Activated CD8-positive, alpha-beta memory T cell treated with anti-CD3 and anti-CD28 coated beads, Interleukin-2, amount 10 ng/mL, durations not matched to agents 7 days and 5 days (primary cell): ENCODE data around the gene TPK1. TPM values are rescaled to one million over a fixed set of nuclear protein-coding genes. Genes with fewer than 3 reads are reported as not detected.

Experiments used
- ATAC-seq: fragments of 150-1000 bp; cut with Tn5 transposase; one replicate; pipeline ENCODE4 v1.10.0; 2021; ENCODE audit warnings: moderate library complexity
- CTCF ChIA-PET: fragments of 350-600 bp; sonication (Branson Sonifier 250); formaldehyde crosslinking; loops from one replicate; lab custom pipeline; 2021; ENCODE audit warnings: antibody characterized with exemption; lab: Charles Lee
- DNase-seq: peaks from one replicate; pipeline ENCODE4 v3.0.0-alpha.2; 2020
- H3K27ac Mint-ChIP-seq: one replicate; pipeline ENCODE4 v1.8.0; 2021; ENCODE audit warnings: mild to moderate bottlenecking, mixed read lengths
- H3K27me3 Mint-ChIP-seq: one replicate; pipeline ENCODE4 v1.8.0; 2021; ENCODE audit warnings: mixed read lengths
- H3K36me3 Mint-ChIP-seq: one replicate; pipeline ENCODE4 v1.8.0; 2021; ENCODE audit warnings: mild to moderate bottlenecking, mixed read lengths
- H3K4me1 Mint-ChIP-seq: one replicate; pipeline ENCODE4 v1.8.0; 2021; ENCODE audit warnings: mixed read lengths
- H3K4me3 Mint-ChIP-seq: one replicate; pipeline ENCODE4 v1.8.0; 2021; ENCODE audit warnings: mild to moderate bottlenecking, moderate library complexity, mixed read lengths
- H3K9me3 Mint-ChIP-seq: one replicate; pipeline ENCODE4 v1.8.0; 2022; ENCODE audit warnings: low read depth, mixed read lengths
- total RNA-seq, 2 experiments: library from RNA; stranded (reverse); gene quantifications; one replicate each; pipeline ENCODE4 v1.2.3, GENCODE V29; 2021

TPK1 gene
- 10 to 100 TPM; 13.1 to 15.0 TPM for total RNA-seq

DNA sequence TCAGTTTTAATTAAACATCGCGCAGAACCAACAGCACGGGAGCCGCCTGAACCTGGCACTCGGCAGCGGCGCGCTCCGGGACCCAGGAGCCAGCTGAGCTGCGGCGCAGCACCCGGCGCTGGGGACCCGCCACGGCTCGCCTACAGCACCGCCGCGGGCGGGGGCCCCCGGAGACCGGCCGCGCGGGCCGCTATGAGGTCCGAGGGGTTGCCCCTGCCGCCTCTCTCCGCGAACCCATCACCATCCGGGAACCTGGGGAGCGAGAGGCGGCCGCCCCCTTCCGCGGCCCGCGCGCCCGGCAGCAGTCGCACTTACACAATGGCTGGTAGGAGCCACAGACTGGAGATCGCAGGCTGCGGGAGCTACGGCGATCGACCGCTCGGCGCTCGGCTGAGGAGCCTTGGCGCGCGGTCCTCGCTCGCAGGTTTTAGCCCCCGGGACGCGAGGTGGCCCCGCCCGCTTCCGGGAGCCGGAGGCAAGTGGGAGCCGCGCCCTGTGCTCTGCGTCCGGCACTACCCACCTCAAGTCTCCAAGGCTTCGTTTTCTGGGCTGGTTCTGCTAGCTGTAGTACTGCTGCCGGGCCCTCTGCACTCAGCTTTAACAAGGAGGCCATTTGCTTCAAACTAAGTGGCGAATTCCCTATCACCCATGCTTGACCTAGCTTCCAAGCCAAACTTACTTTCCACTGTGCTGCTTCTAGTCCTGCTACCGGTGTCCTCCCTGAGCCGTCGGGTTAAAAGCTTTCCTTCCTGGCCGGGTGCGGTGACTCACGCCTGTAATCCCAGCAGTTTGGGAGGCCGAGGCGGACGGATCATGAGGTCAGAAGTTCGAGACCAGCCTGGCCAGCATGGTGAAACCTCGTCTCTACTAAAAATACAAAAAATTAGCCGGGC, at the start of gene TPK1:
Gene TPK1, minus strand, starts transcription at position 402 of the 893 bp plus-strand sequence. CDS start 451 bp downstream, outside the sequence.
- peak; percentile 94 for DNase-seq
- ATAC-seq, result peak; percentile 90
- peaks cover 17% of the 10 kb centered on the region for H3K36me3 Mint-ChIP-seq
- H3K27ac Mint-ChIP-seq, result peak within 1 kb of the TSS; percentile 99
- CTCF ChIA-PET, result interaction anchor here (0.7 to 3.1 kb wide), 11 partner anchors 10 to 98 kb away, joined by 3 to 34 read pairs (median 10); no protein-coding TSS in a partner anchor
- no peaks in the 10 kb centered on the region for H3K9me3 Mint-ChIP-seq
- H3K4me1 Mint-ChIP-seq, result peaks cover 30% of the 10 kb centered on the region
- H3K27me3 Mint-ChIP-seq, result no peaks in the 10 kb centered on the region
- peak within 1 kb of the TSS; percentile 93 for H3K4me3 Mint-ChIP-seq

DNA sequence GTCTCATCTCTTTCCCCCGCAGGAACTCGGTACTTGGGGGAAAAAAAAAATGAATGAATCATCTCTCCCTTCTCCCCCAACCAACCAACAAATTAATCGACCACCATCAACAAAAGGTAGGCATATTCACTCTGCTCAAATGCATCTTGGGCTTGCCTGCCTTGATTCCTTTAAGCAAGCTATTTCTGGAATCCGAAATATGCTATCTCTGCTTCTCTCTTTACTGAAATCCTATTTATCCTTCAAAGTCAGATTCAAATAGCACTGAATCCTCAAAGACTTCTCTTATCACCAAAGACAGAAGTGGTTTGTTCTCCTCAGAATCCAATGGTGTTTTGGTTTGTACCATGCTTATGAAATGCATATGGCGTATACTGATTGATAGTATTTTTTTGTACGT, 49.6 kb upstream of the TPK1 start:
- H3K27ac Mint-ChIP-seq, result no peak overlapping the region
- no peak overlapping the region for H3K4me3 Mint-ChIP-seq
- no peaks in the 10 kb centered on the region for H3K9me3 Mint-ChIP-seq
- DNase-seq, result no peak
- no peak for ATAC-seq
- no peaks in the 10 kb centered on the region for H3K27me3 Mint-ChIP-seq
- H3K4me1 Mint-ChIP-seq, result no peaks in the 10 kb centered on the region
- CTCF ChIA-PET, result no interaction called here
- no peaks in the 10 kb centered on the region for H3K36me3 Mint-ChIP-seq

DNA sequence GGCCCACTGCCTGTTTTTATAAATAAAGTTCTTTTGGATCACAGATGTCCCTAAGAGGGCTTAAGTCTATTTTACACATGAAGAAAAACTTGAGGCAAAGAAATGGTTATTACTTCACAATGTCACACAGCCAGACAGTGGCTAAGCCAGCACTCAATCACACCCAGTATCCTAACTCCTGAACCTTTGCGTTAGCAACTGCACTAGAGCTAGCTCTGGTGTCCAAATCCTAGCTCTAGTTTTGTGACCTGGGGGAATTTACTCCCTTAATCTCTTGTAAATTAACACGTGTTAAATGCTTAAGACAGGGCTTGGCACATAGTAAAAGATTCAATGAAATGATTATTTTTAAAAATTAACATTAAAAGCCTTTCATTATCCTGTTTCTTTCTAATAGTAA, 49.0 kb upstream of the TPK1 start:
- Mint-ChIP-seq H3K36me3 (no peaks in the 10 kb centered on the region), H3K9me3 (no peaks in the 10 kb centered on the region), H3K4me3 (no peak overlapping the region), H3K27me3 (no peaks in the 10 kb centered on the region), H3K27ac (no peak overlapping the region), H3K4me1 (no peaks in the 10 kb centered on the region)
- no peak for ATAC-seq
- no peak for DNase-seq
- CTCF ChIA-PET, result no interaction called here

DNA sequence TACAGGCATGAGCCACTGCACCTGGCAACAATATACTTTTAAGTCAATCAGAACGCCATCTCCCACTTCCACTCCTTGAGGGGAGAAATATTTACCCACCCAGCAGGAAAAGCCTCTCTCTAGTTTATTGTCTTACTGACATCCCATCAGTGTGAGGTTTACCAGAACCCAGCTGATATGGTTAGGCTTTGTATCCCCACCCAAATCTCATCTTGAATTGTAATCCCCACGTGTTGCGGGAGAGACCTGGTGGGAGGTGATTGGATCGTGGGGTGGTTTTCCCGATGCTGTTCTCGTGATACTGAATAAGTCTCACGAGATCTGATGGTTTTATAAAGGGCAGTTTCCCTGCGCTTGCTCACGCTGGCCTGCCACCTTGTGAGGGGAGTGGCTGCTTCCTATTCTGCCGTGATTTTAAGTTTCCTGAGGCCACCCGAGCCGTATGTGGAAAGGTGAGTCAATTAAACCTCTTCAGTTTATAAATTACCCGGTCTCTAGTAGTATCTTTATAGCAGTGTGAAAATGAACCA, 37.5 kb upstream of the TPK1 start:
- no peaks in the 10 kb centered on the region for H3K27me3 Mint-ChIP-seq
- no peak overlapping the region for H3K4me3 Mint-ChIP-seq
- DNase-seq (no peak), ATAC-seq (no peak)
- no peaks in the 10 kb centered on the region for H3K36me3 Mint-ChIP-seq
- H3K9me3 Mint-ChIP-seq, result no peaks in the 10 kb centered on the region
- CTCF ChIA-PET, result no interaction called here
- H3K27ac Mint-ChIP-seq, result no peak overlapping the region
- H3K4me1 Mint-ChIP-seq, result no peaks in the 10 kb centered on the region

DNA sequence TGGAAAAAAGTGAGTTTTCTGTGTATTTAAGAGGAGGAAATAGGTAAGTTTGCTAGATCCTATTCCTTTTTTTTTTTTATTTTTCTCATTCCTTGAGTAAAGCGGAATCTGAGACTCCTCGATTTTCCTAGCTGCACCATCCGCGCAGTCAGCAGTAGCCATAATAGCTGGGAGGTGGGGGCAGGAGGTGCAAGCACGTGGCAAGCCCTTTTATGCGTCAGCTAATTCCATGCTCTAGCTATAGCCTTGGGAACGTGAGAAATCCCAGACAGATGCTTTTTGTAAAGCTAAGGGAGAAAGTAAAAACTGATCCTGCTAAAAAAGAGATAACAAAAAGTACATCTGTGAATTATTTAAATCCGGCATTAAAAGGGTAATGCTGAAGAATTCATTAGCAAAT, 33.2 kb upstream of the TPK1 start:
- Mint-ChIP-seq H3K27ac (no peak overlapping the region), H3K36me3 (no peaks in the 10 kb centered on the region), H3K9me3 (no peaks in the 10 kb centered on the region), H3K4me1 (no peaks in the 10 kb centered on the region), H3K4me3 (no peak overlapping the region), H3K27me3 (peaks cover 10% of the 10 kb centered on the region)
- DNase-seq, result no peak
- CTCF ChIA-PET, result no interaction called here
- no peak for ATAC-seq

DNA sequence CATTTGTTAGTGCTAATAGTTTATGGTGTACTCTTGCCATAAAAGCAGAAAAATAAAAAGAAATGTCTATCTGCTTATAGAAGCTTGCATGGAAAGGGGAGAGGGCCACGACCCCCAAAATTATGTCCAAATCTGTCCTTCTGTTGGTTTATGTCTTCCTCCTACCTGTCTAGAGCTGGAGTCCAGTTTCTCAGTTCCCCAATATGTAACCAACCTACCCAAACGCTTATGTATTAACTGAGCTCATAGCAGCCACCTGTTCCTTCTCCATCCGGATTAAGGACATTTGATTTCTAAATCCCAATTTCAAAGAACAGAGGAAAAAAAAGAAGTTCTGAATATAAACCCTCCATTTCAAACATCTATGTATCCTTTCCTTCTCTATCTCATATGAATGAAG, 30.3 kb upstream of the TPK1 start:
- H3K4me1 Mint-ChIP-seq, result no peaks in the 10 kb centered on the region
- ATAC-seq (no peak), DNase-seq (no peak)
- peaks cover 10% of the 10 kb centered on the region for H3K27me3 Mint-ChIP-seq
- H3K36me3 Mint-ChIP-seq, result no peaks in the 10 kb centered on the region
- H3K27ac Mint-ChIP-seq, result no peak overlapping the region
- H3K9me3 Mint-ChIP-seq, result no peaks in the 10 kb centered on the region
- no peak overlapping the region for H3K4me3 Mint-ChIP-seq
- CTCF ChIA-PET, result no interaction called here

DNA sequence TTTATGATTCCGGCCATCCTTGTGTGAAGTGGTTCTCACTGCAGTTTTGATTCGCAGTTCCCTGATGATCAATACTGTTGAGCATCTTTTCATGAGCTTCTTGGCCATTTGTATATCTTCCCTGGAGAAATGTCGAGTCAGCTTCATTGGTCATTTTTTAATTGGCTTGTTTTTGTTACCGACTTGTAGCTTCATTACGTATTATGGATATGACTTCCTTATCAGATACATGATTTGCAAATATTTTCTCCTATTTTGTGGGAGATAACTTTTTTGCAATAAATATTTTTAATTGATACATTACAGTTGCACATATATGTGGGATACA, 27.4 kb upstream of the TPK1 start:
- Mint-ChIP-seq H3K27ac (no peak overlapping the region), H3K9me3 (no peaks in the 10 kb centered on the region), H3K27me3 (peaks cover 10% of the 10 kb centered on the region), H3K4me1 (no peaks in the 10 kb centered on the region), H3K4me3 (no peak overlapping the region), H3K36me3 (no peaks in the 10 kb centered on the region)
- CTCF ChIA-PET, result no interaction called here
- DNase-seq (no peak), ATAC-seq (no peak)

DNA sequence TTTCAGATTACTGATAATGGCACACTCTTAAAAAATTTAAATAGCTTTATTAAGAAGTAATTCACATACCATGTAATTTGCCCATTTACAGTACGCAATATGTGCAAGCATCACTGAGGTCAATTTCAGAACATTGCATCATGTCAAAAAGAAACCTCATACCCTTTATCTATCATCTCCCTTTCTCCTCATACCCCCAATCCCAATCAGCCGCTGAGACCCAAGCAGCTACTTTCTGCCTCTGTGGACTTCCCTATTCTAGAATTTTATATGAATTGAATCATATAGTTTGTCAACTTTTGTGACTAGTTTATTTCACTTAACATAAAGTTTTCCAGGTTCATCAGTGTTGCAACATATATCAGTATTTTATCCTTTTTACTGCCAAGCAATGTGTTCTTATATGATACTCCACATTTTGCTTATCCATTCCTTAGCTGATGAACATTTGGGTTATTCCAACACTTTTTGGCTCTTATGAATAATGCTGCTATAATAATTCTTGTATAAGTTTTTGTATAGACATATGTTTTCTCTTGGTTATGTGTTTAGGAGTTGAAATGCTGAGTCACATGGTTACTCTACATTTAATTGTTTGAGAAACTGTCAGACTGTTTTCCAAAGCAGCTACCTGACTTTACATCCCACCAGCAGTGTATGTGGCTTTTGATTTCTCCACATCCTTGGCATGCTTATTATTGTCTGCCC, 26.9 kb upstream of the TPK1 start:
- CTCF ChIA-PET, result no interaction called here
- ATAC-seq (no peak), DNase-seq (no peak)
- Mint-ChIP-seq H3K27me3 (peaks cover 10% of the 10 kb centered on the region), H3K4me1 (no peaks in the 10 kb centered on the region), H3K27ac (no peak overlapping the region), H3K36me3 (no peaks in the 10 kb centered on the region), H3K4me3 (no peak overlapping the region), H3K9me3 (no peaks in the 10 kb centered on the region)

DNA sequence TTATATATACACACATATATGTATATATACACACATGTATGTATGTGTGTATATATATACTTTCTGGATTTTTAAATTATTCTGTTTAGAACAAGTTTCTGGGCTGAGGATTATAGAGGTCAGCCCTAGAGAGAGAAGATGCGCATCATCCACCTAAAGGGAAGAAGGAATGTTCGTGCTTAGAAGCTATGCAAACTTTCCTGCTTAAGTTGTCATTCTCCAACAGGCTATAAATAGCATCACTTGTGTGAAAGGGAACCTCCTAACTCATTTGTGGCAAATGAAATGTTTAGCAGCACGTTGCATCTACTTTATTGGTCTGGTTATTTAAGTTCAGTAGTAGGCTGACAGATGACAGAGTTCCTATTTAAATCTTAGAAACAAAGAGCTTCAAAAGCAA, 23.9 kb upstream of the TPK1 start:
- Mint-ChIP-seq H3K4me1 (no peaks in the 10 kb centered on the region), H3K27ac (no peak overlapping the region), H3K27me3 (no peaks in the 10 kb centered on the region), H3K9me3 (no peaks in the 10 kb centered on the region), H3K4me3 (no peak overlapping the region), H3K36me3 (no peaks in the 10 kb centered on the region)
- CTCF ChIA-PET, result no interaction called here
- ATAC-seq (no peak), DNase-seq (no peak)

DNA sequence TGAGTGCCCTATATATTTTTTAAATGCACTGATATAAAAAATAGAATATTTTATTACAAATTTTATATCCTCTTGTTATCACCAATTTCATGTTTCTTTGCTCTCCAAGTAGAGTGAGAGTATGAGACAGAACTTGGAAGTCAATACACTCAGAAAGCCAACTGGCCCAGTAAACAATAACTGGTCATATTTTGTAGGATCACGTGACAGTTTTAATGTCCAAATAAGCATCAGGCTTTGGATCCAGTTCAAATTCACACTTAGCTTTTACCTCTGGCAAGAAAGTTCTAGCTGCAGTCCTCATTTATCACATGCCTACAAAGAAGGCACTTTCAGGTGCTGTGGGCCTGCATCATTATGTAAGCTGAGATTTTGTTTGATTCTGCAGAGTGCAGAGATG, 21.6 kb upstream of the TPK1 start:
- H3K4me3 Mint-ChIP-seq, result no peak overlapping the region
- H3K9me3 Mint-ChIP-seq, result no peaks in the 10 kb centered on the region
- no peak overlapping the region for H3K27ac Mint-ChIP-seq
- DNase-seq, result no peak
- ATAC-seq, result no peak
- no peaks in the 10 kb centered on the region for H3K4me1 Mint-ChIP-seq
- CTCF ChIA-PET, result no interaction called here
- no peaks in the 10 kb centered on the region for H3K36me3 Mint-ChIP-seq
- no peaks in the 10 kb centered on the region for H3K27me3 Mint-ChIP-seq

DNA sequence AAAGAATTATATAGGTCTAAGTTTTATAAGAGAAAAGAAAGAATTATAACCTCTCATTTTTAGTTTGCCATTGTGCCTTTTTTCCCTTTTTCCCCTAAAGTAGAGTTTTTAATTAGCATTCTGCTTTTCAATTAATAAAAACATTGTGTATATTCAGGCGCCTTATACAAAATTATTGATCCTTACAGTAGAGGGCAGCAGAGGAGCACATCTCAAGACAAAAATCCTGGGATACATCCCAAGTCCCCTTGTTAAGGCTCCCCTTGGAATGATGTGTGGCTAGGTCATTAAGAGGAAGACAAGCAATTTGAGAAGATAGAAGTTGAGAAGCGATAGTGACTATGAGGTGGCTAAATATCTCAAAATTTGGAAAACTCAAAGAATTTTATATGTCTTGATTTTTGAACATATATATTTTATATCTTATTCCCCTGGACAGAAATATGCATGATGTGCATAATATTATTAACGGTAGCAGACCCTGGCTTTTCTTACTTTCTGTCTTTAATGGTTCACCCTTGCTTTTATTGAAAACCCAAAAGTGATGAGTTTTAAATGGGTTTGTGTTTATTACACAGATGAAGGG, 19.1 kb upstream of the TPK1 start:
- H3K4me3 Mint-ChIP-seq, result no peak overlapping the region
- ATAC-seq (no peak), DNase-seq (no peak)
- peaks cover 3% of the 10 kb centered on the region for H3K27me3 Mint-ChIP-seq
- H3K36me3 Mint-ChIP-seq, result peaks cover 2% of the 10 kb centered on the region
- H3K27ac Mint-ChIP-seq, result no peak overlapping the region
- CTCF ChIA-PET, result interaction anchor here (0.8 kb wide), 1 partner anchor 18 kb away, joined by 3 read pairs; no protein-coding TSS in a partner anchor
- no peaks in the 10 kb centered on the region for H3K9me3 Mint-ChIP-seq
- H3K4me1 Mint-ChIP-seq, result no peaks in the 10 kb centered on the region

DNA sequence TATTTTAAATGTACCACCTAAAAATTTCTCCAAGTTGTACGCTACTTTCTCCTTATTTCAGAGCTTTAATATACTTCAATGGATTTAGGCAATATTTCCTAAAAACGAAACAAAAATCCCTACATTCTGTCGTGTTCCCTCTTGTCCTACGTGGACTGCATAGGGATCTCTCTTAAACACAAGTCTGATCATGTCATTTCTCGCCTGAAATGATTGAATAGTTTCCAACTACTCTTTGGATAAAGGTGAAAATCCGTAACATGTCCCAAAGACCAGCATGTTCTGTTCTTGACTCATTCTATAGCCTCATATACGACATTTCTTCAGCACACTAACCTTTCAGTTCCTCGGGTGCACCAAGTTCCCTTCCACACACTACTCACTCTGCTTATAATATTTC, 17.7 kb upstream of the TPK1 start:
- no peak for ATAC-seq
- no peak overlapping the region for H3K4me3 Mint-ChIP-seq
- CTCF ChIA-PET, result no interaction called here
- no peaks in the 10 kb centered on the region for H3K4me1 Mint-ChIP-seq
- peaks cover 3% of the 10 kb centered on the region for H3K27me3 Mint-ChIP-seq
- H3K36me3 Mint-ChIP-seq, result peaks cover 2% of the 10 kb centered on the region
- no peak for DNase-seq
- H3K27ac Mint-ChIP-seq, result no peak overlapping the region
- H3K9me3 Mint-ChIP-seq, result no peaks in the 10 kb centered on the region

DNA sequence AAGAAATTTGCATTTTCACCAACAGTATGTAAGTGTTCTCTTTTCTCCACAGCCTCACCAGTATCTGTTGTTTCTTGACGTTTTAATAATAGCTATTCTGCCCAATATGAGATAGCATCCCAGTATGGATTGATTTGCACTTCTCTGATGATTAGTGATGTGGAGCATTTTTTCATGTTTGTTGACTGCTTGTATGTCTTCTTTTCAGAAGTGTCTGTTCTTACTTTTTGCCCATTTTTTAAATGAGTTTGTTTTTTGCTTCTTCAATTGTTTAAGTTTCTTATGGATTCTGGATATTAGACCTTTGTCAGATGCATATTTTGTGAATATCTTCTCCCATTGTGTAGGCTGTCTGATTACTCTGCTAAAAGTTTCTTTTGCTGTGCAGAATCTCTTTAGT, 12.2 kb upstream of the TPK1 start:
- DNase-seq (no peak), ATAC-seq (no peak)
- H3K9me3 Mint-ChIP-seq, result peaks cover 6% of the 10 kb centered on the region
- CTCF ChIA-PET, result no interaction called here
- H3K27me3 Mint-ChIP-seq, result peaks cover 3% of the 10 kb centered on the region
- H3K27ac Mint-ChIP-seq, result no peak overlapping the region
- peaks cover 2% of the 10 kb centered on the region for H3K4me1 Mint-ChIP-seq
- H3K4me3 Mint-ChIP-seq, result no peak overlapping the region
- peaks cover 6% of the 10 kb centered on the region for H3K36me3 Mint-ChIP-seq
